WTC11 (cell line): ENCODE results near the gene RBM24.

Experiments
- AFF4 ChIP-seq: sonication (generic); formaldehyde crosslinking; IDR thresholded peaks from 2 replicates; pipeline ENCODE4 v1.8.1; 2023; ENCODE audit warnings: mild to moderate bottlenecking, missing genetic modification reagents, borderline replicate concordance
- GABPB1 ChIP-seq: sonication (generic); formaldehyde crosslinking; IDR thresholded peaks from 2 replicates; pipeline ENCODE4 v1.8.1; 2023; ENCODE audit warnings: mild to moderate bottlenecking, missing genetic modification reagents
- GTF2I ChIP-seq: fragments of 250-450 bp; sonication (Bioruptor Pico); conservative IDR thresholded peaks from 2 replicates; pipeline ENCODE4 v1.4.0; 2021; ENCODE audit warnings: mild to moderate bottlenecking
- HMGA2 ChIP-seq: fragments of 250-450 bp; sonication (Bioruptor Pico); IDR thresholded peaks from 2 replicates; pipeline ENCODE4 v1.4.0; 2021; ENCODE audit warnings: mild to moderate bottlenecking, moderate library complexity
- MAX ChIP-seq: sonication (generic); formaldehyde crosslinking; IDR thresholded peaks from 2 replicates; pipeline ENCODE4 v1.8.0; 2022; ENCODE audit warnings: mild to moderate bottlenecking, missing genetic modification reagents
- SOX15 ChIP-seq: fragments of 250-450 bp; sonication (Bioruptor Pico); IDR thresholded peaks from 2 replicates; pipeline ENCODE4 v1.9.0; 2021; ENCODE audit warnings: mild to moderate bottlenecking
- ZBTB43 ChIP-seq: sonication (generic); formaldehyde crosslinking; IDR thresholded peaks from 2 replicates; pipeline ENCODE4 v1.8.1; 2023; ENCODE audit warnings: mild to moderate bottlenecking, missing genetic modification reagents
- ZNF121 ChIP-seq: sonication (generic); formaldehyde crosslinking; IDR thresholded peaks from 2 replicates; pipeline ENCODE4 v1.8.0; 2023; ENCODE audit warnings: missing genetic modification reagents
- TF ChIP-seq, protein P1 (sequence below): fragments of 200-600 bp; IDR thresholded peaks from 2 replicates; pipeline ENCODE4 v1.8.0; 2022; ENCODE audit warnings: antibody characterized with exemption
- TF ChIP-seq, protein P2 (sequence below): sonication (generic); formaldehyde crosslinking; IDR thresholded peaks from 2 replicates; pipeline ENCODE4 v1.8.0; 2022; ENCODE audit warnings: mild to moderate bottlenecking, missing genetic modification reagents
- TF ChIP-seq, protein P3 (sequence below): sonication (generic); formaldehyde crosslinking; IDR thresholded peaks from 2 replicates; pipeline ENCODE4 v1.8.1; 2022; ENCODE audit warnings: mild to moderate bottlenecking, missing genetic modification reagents, moderate library complexity, borderline replicate concordance
- TF ChIP-seq, protein P4 (sequence below): sonication (generic); formaldehyde crosslinking; IDR thresholded peaks from 2 replicates; pipeline ENCODE4 v1.8.1; 2023; ENCODE audit warnings: mild to moderate bottlenecking, moderate library complexity, missing genetic modification reagents
- TF ChIP-seq, protein P5 (sequence below): sonication (generic); formaldehyde crosslinking; IDR thresholded peaks from 2 replicates; pipeline ENCODE4 v1.8.0; 2022; ENCODE audit warnings: missing genetic modification reagents

GRCh38 chr6:17343215-17343614 lies 62.1 kb downstream of the RBM24 start:
- TF ChIP-seq, protein P1, sequence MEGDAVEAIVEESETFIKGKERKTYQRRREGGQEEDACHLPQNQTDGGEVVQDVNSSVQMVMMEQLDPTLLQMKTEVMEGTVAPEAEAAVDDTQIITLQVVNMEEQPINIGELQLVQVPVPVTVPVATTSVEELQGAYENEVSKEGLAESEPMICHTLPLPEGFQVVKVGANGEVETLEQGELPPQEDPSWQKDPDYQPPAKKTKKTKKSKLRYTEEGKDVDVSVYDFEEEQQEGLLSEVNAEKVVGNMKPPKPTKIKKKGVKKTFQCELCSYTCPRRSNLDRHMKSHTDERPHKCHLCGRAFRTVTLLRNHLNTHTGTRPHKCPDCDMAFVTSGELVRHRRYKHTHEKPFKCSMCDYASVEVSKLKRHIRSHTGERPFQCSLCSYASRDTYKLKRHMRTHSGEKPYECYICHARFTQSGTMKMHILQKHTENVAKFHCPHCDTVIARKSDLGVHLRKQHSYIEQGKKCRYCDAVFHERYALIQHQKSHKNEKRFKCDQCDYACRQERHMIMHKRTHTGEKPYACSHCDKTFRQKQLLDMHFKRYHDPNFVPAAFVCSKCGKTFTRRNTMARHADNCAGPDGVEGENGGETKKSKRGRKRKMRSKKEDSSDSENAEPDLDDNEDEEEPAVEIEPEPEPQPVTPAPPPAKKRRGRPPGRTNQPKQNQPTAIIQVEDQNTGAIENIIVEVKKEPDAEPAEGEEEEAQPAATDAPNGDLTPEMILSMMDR: no peak
- TF ChIP-seq GABPB1 (CRISPR knock-in tag): no peak
- TF ChIP-seq GTF2I (CRISPR knock-in tag): no peak
- no peak for TF ChIP-seq MAX (CRISPR knock-in tag)
- TF ChIP-seq, protein P2, sequence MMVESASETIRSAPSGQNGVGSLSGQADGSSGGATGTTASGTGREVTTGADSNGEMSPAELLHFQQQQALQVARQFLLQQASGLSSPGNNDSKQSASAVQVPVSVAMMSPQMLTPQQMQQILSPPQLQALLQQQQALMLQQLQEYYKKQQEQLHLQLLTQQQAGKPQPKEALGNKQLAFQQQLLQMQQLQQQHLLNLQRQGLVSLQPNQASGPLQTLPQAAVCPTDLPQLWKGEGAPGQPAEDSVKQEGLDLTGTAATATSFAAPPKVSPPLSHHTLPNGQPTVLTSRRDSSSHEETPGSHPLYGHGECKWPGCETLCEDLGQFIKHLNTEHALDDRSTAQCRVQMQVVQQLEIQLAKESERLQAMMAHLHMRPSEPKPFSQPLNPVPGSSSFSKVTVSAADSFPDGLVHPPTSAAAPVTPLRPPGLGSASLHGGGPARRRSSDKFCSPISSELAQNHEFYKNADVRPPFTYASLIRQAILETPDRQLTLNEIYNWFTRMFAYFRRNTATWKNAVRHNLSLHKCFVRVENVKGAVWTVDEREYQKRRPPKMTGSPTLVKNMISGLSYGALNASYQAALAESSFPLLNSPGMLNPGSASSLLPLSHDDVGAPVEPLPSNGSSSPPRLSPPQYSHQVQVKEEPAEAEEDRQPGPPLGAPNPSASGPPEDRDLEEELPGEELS (CRISPR knock-in tag): no peak
- TF ChIP-seq AFF4 (CRISPR knock-in tag): no peak
- no peak for TF ChIP-seq ZBTB43
- no peak for TF ChIP-seq ZNF121 (CRISPR knock-in tag)
- TF ChIP-seq, protein P3, sequence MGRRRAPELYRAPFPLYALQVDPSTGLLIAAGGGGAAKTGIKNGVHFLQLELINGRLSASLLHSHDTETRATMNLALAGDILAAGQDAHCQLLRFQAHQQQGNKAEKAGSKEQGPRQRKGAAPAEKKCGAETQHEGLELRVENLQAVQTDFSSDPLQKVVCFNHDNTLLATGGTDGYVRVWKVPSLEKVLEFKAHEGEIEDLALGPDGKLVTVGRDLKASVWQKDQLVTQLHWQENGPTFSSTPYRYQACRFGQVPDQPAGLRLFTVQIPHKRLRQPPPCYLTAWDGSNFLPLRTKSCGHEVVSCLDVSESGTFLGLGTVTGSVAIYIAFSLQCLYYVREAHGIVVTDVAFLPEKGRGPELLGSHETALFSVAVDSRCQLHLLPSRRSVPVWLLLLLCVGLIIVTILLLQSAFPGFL (CRISPR knock-in tag): no peak
- TF ChIP-seq SOX15 (CRISPR knock-in tag): no peak
- TF ChIP-seq, protein P4, sequence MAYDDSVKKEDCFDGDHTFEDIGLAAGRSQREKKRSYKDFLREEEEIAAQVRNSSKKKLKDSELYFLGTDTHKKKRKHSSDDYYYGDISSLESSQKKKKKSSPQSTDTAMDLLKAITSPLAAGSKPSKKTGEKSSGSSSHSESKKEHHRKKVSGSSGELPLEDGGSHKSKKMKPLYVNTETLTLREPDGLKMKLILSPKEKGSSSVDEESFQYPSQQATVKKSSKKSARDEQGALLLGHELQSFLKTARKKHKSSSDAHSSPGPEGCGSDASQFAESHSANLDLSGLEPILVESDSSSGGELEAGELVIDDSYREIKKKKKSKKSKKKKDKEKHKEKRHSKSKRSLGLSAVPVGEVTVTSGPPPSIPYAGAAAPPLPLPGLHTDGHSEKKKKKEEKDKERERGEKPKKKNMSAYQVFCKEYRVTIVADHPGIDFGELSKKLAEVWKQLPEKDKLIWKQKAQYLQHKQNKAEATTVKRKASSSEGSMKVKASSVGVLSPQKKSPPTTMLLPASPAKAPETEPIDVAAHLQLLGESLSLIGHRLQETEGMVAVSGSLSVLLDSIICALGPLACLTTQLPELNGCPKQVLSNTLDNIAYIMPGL (CRISPR knock-in tag): no peak
- TF ChIP-seq HMGA2: no peak
- TF ChIP-seq, protein P5, sequence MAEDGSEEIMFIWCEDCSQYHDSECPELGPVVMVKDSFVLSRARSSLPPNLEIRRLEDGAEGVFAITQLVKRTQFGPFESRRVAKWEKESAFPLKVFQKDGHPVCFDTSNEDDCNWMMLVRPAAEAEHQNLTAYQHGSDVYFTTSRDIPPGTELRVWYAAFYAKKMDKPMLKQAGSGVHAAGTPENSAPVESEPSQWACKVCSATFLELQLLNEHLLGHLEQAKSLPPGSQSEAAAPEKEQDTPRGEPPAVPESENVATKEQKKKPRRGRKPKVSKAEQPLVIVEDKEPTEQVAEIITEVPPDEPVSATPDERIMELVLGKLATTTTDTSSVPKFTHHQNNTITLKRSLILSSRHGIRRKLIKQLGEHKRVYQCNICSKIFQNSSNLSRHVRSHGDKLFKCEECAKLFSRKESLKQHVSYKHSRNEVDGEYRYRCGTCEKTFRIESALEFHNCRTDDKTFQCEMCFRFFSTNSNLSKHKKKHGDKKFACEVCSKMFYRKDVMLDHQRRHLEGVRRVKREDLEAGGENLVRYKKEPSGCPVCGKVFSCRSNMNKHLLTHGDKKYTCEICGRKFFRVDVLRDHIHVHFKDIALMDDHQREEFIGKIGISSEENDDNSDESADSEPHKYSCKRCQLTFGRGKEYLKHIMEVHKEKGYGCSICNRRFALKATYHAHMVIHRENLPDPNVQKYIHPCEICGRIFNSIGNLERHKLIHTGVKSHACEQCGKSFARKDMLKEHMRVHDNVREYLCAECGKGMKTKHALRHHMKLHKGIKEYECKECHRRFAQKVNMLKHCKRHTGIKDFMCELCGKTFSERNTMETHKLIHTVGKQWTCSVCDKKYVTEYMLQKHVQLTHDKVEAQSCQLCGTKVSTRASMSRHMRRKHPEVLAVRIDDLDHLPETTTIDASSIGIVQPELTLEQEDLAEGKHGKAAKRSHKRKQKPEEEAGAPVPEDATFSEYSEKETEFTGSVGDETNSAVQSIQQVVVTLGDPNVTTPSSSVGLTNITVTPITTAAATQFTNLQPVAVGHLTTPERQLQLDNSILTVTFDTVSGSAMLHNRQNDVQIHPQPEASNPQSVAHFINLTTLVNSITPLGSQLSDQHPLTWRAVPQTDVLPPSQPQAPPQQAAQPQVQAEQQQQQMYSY: no peak
